Suprapubic skin (tissue), 3 donors: ENCODE measurements around the gene SMARCA2.

Experiments used
- EP300 ChIP-seq: sonication (generic); formaldehyde crosslinking; IDR thresholded peaks from one replicate; pipeline ENCODE4 v1.6.1; 2017; ENCODE audit warnings: antibody characterized with exemption
- POLR2A ChIP-seq, 2 donors: fragments of 450-650 bp; IDR thresholded peaks; one replicate each; pipeline ENCODE4 v1.6.1; 2017; ENCODE audit warnings: antibody characterized with exemption in 2 of 2, mild to moderate bottlenecking in 2 of 2, moderate library complexity in 2 of 2
- TF ChIP-seq, protein P1 (sequence below), 2 donors: fragments of 200-600 bp in 1 of 2; fragments of 450-650 bp in 1 of 2; sonication (generic) in 1 of 2; IDR thresholded peaks; one replicate each; pipeline ENCODE4 v1.5.1; 2016 to 2019; ENCODE audit warnings: antibody characterized with exemption in 2 of 2, mild to moderate bottlenecking in 1 of 2, moderate library complexity in 1 of 2

GRCh38 chr9:2032234-2032633 is 17.1 kb downstream of the SMARCA2 start:
- TF ChIP-seq, protein P1, sequence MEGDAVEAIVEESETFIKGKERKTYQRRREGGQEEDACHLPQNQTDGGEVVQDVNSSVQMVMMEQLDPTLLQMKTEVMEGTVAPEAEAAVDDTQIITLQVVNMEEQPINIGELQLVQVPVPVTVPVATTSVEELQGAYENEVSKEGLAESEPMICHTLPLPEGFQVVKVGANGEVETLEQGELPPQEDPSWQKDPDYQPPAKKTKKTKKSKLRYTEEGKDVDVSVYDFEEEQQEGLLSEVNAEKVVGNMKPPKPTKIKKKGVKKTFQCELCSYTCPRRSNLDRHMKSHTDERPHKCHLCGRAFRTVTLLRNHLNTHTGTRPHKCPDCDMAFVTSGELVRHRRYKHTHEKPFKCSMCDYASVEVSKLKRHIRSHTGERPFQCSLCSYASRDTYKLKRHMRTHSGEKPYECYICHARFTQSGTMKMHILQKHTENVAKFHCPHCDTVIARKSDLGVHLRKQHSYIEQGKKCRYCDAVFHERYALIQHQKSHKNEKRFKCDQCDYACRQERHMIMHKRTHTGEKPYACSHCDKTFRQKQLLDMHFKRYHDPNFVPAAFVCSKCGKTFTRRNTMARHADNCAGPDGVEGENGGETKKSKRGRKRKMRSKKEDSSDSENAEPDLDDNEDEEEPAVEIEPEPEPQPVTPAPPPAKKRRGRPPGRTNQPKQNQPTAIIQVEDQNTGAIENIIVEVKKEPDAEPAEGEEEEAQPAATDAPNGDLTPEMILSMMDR (IDR thresholded peaks at IDR 0.05), result no peak
- TF ChIP-seq EP300, result no peak
- no peak for TF ChIP-seq POLR2A (IDR thresholded peaks at IDR 0.05)
